Rectal smooth muscle tissue (tissue), 1 donor: Measurements from ENCODE around the gene NLRP1.

ENCODE experiments used
- H3K27ac ChIP-seq: one replicate; pipeline ENCODE4 v1.7.0; 2013; ENCODE audit warnings: low read depth, low read length, inconsistent platforms
- H3K27me3 ChIP-seq: one replicate; pipeline ENCODE4 v1.7.0; 2013; ENCODE audit warnings: low read length; ENCODE audit not compliant: control insufficient read depth, insufficient read depth
- H3K36me3 ChIP-seq: one replicate; pipeline ENCODE4 v1.7.0; 2013; ENCODE audit warnings: low read length; ENCODE audit not compliant: control insufficient read depth, insufficient read depth
- H3K4me1 ChIP-seq: one replicate; pipeline ENCODE4 v1.7.0; 2013; ENCODE audit warnings: low read length; ENCODE audit not compliant: control insufficient read depth, insufficient read depth
- H3K4me3 ChIP-seq: one replicate; pipeline ENCODE4 v1.7.0; 2013; ENCODE audit warnings: low read length
- H3K9ac ChIP-seq: one replicate; pipeline ENCODE4 v1.7.0; 2013; ENCODE audit warnings: low read length

Gene NLRP1

GRCh38 chr17:5561736-5562571 lies 22.4 kb downstream of the NLRP1 start:
- no peak overlapping the region for H3K9ac ChIP-seq
- H3K27me3 ChIP-seq, result no peaks in the 10 kb centered on the region
- H3K27ac ChIP-seq, result no peak overlapping the region
- H3K4me3 ChIP-seq, result no peak overlapping the region
- no peaks in the 10 kb centered on the region for H3K36me3 ChIP-seq
- H3K4me1 ChIP-seq, result no peaks in the 10 kb centered on the region

- Histone ChIP-seq H3K9ac (no peak overlapping the region), H3K27ac (no peak overlapping the region), H3K36me3 (no peaks in the 10 kb centered on the region), H3K4me1 (no peaks in the 10 kb centered on the region), H3K27me3 (no peaks in the 10 kb centered on the region), H3K4me3 (no peak overlapping the region)
These were observed 23.8 kb downstream of the NLRP1 start for GRCh38 chr17:5560361-5560988.

GRCh38 chr17:5558815-5559785 lies 25.2 kb downstream of the NLRP1 start:
- Histone ChIP-seq H3K27ac (no peak overlapping the region), H3K4me3 (no peak overlapping the region), H3K27me3 (no peaks in the 10 kb centered on the region), H3K9ac (no peak overlapping the region), H3K4me1 (no peaks in the 10 kb centered on the region), H3K36me3 (no peaks in the 10 kb centered on the region)

GRCh38 chr17:5557990-5558389 lies 26.3 kb downstream of the NLRP1 start:
- no peaks in the 10 kb centered on the region for H3K27me3 ChIP-seq
- H3K4me3 ChIP-seq, result no peak overlapping the region
- no peaks in the 10 kb centered on the region for H3K4me1 ChIP-seq
- H3K36me3 ChIP-seq, result peaks cover 4% of the 10 kb centered on the region
- H3K9ac ChIP-seq, result no peak overlapping the region
- no peak overlapping the region for H3K27ac ChIP-seq

GRCh38 chr17:5557485-5557884 lies 26.8 kb downstream of the NLRP1 start:
- H3K27ac ChIP-seq, result no peak overlapping the region
- H3K4me3 ChIP-seq, result no peak overlapping the region
- H3K27me3 ChIP-seq, result no peaks in the 10 kb centered on the region
- H3K36me3 ChIP-seq, result peaks cover 7% of the 10 kb centered on the region
- H3K9ac ChIP-seq, result no peak overlapping the region
- no peaks in the 10 kb centered on the region for H3K4me1 ChIP-seq

GRCh38 chr17:5555254-5555653 lies 29.1 kb downstream of the NLRP1 start:
- Histone ChIP-seq H3K27me3 (no peaks in the 10 kb centered on the region), H3K4me1 (no peaks in the 10 kb centered on the region), H3K27ac (no peak overlapping the region), H3K9ac (no peak overlapping the region), H3K4me3 (no peak overlapping the region), H3K36me3 (peaks cover 7% of the 10 kb centered on the region)

GRCh38 chr17:5553479-5553878 lies 30.8 kb downstream of the NLRP1 start:
- H3K27me3 ChIP-seq, result no peaks in the 10 kb centered on the region
- no peak overlapping the region for H3K4me3 ChIP-seq
- no peak overlapping the region for H3K27ac ChIP-seq
- H3K9ac ChIP-seq, result no peak overlapping the region
- H3K36me3 ChIP-seq, result peaks cover 8% of the 10 kb centered on the region
- H3K4me1 ChIP-seq, result no peaks in the 10 kb centered on the region

- no peak overlapping the region for H3K4me3 ChIP-seq
- H3K4me1 ChIP-seq, result no peaks in the 10 kb centered on the region
- no peak overlapping the region for H3K27ac ChIP-seq
- H3K27me3 ChIP-seq, result no peaks in the 10 kb centered on the region
- peaks cover 9% of the 10 kb centered on the region for H3K36me3 ChIP-seq
- H3K9ac ChIP-seq, result no peak overlapping the region
These were observed 31.5 kb downstream of the NLRP1 start for GRCh38 chr17:5552841-5553240.

GRCh38 chr17:5545051-5545987 lies 39.0 kb downstream of the NLRP1 start:
- Histone ChIP-seq H3K9ac (no peak overlapping the region), H3K4me3 (no peak overlapping the region), H3K36me3 (peaks cover 6% of the 10 kb centered on the region), H3K4me1 (no peaks in the 10 kb centered on the region), H3K27me3 (no peaks in the 10 kb centered on the region), H3K27ac (no peak overlapping the region)

GRCh38 chr17:5544115-5544514 lies 40.2 kb downstream of the NLRP1 start:
- peaks cover 6% of the 10 kb centered on the region for H3K36me3 ChIP-seq
- no peaks in the 10 kb centered on the region for H3K27me3 ChIP-seq
- H3K4me1 ChIP-seq, result no peaks in the 10 kb centered on the region
- H3K9ac ChIP-seq, result no peak overlapping the region
- no peak overlapping the region for H3K27ac ChIP-seq
- no peak overlapping the region for H3K4me3 ChIP-seq

- Histone ChIP-seq H3K27ac (no peak overlapping the region), H3K4me3 (no peak overlapping the region), H3K9ac (no peak overlapping the region), H3K27me3 (no peaks in the 10 kb centered on the region), H3K36me3 (peaks cover 5% of the 10 kb centered on the region), H3K4me1 (no peaks in the 10 kb centered on the region)
These were observed 42.6 kb downstream of the NLRP1 start for GRCh38 chr17:5541610-5542202.
